ENCODE data around the gene COL18A1.

COL18A1 gene

GRCh38 chr21:45430521-45431501 lies 25.8 kb downstream of the COL18A1 start:
- Histone ChIP-seq H3K79me2 (ENCODE audit: insufficient read depth, low read length) (no peaks in the 10 kb centered on the region), H3K9me3 (ENCODE audit: insufficient read depth, low read length, severe bottlenecking) (no peaks in the 10 kb centered on the region), H3K36me3 (ENCODE audit: insufficient read depth, low read length) (no peaks in the 10 kb centered on the region), H4K20me1 (ENCODE audit: insufficient read depth, low read length) (no peaks in the 10 kb centered on the region; the same call in 1 of the 2 replicates), H2AFZ (ENCODE audit: low read depth, low read length) (no peak overlapping the region), H3K9ac (ENCODE audit: low read depth, low read length) (no peak overlapping the region), H3K27ac (ENCODE audit: low read length) (no peak overlapping the region), H3K4me2 (ENCODE audit: insufficient read depth, low read length) (no peak overlapping the region), H3K4me1 (ENCODE audit: insufficient read depth, low read length) (no peaks in the 10 kb centered on the region), H3K27me3 (ENCODE audit: insufficient read depth, low read length, poor library complexity) (no peaks in the 10 kb centered on the region), H3K4me3 (ENCODE audit: low read depth in 1 of 2, low read length in 2 of 2) (no peak overlapping the region)
- no peak for ATAC-seq (ENCODE audit: insufficient read depth, low read depth)
- no peak for TF ChIP-seq CTCF (IDR thresholded peaks at IDR 0.05; ENCODE audit: borderline replicate concordance, extremely low read depth, low read length, poor library complexity, severe bottlenecking)
- no peak for TF ChIP-seq EZH2 (IDR thresholded peaks at IDR 0.05; ENCODE audit: borderline replicate concordance, low read depth, low read length, severe bottlenecking)
- DNase-seq: no peak

DNA sequence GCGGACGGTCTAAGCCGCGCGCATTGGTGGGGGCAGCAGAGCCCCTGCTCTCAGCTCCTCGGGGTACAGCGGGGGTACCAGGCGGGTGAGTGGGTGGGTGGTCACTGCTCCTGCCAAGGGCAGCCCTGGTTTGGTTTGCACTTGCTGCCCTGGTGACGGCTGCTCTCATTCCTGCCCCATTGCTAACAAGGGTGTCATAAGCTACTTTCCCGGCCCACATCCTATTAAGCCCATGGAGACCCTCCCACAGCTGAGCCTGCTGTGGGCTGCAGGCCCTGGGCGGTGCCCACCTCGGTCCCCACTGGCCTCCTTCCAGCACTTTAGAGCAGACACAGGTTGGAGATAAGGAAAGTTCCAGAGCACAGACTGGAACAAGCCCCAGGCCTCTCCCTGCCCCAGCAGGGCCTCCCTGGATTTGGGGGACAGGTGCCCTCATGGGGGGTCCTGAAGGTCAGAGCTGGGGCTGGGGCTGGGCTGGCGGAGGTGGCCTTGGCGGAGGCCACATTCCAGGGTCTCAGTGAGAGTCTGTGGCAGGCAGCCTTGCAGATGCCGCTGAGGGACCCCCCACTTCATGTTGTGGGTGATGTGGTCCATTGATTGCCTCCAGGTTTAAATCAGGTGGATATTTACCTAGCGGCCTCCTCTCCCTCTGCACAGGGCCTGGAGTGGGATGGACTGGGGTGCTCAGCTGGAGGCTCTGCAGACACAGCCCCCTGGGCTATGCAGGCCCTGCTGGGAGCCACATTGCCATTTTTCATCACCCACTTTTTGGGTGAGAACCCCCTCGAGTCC lies 27.0 kb downstream of the COL18A1 start:
- TF ChIP-seq EZH2 (IDR thresholded peaks at IDR 0.05; ENCODE audit: borderline replicate concordance, low read depth, low read length, severe bottlenecking): no peak
- TF ChIP-seq CTCF (IDR thresholded peaks at IDR 0.05; ENCODE audit: borderline replicate concordance, extremely low read depth, low read length, poor library complexity, severe bottlenecking): no peak
- Histone ChIP-seq H3K27ac (ENCODE audit: low read length) (no peak overlapping the region), H3K9me3 (ENCODE audit: insufficient read depth, low read length, severe bottlenecking) (no peaks in the 10 kb centered on the region), H3K9ac (ENCODE audit: low read depth, low read length) (no peak overlapping the region), H2AFZ (ENCODE audit: low read depth, low read length) (no peak overlapping the region), H3K4me3 (ENCODE audit: low read depth in 1 of 2, low read length in 2 of 2) (no peak overlapping the region), H3K79me2 (ENCODE audit: insufficient read depth, low read length) (no peaks in the 10 kb centered on the region), H3K36me3 (ENCODE audit: insufficient read depth, low read length) (no peaks in the 10 kb centered on the region), H4K20me1 (ENCODE audit: insufficient read depth, low read length) (no peaks in the 10 kb centered on the region; the same call in 1 of the 2 replicates), H3K4me1 (ENCODE audit: insufficient read depth, low read length) (no peaks in the 10 kb centered on the region), H3K27me3 (ENCODE audit: insufficient read depth, low read length, poor library complexity) (no peaks in the 10 kb centered on the region), H3K4me2 (ENCODE audit: insufficient read depth, low read length) (no peak overlapping the region)
- ATAC-seq (ENCODE audit: insufficient read depth, low read depth) (no peak), DNase-seq (no peak)

GRCh38 chr21:45432575-45433255 lies 27.8 kb downstream of the COL18A1 start:
- Histone ChIP-seq H3K4me1 (ENCODE audit: insufficient read depth, low read length) (no peaks in the 10 kb centered on the region), H3K27me3 (ENCODE audit: insufficient read depth, low read length, poor library complexity) (no peaks in the 10 kb centered on the region), H2AFZ (ENCODE audit: low read depth, low read length) (no peak overlapping the region), H3K36me3 (ENCODE audit: insufficient read depth, low read length) (no peaks in the 10 kb centered on the region), H3K4me2 (ENCODE audit: insufficient read depth, low read length) (no peak overlapping the region), H3K9me3 (ENCODE audit: insufficient read depth, low read length, severe bottlenecking) (no peaks in the 10 kb centered on the region), H3K9ac (ENCODE audit: low read depth, low read length) (no peak overlapping the region), H4K20me1 (ENCODE audit: insufficient read depth, low read length) (no peaks in the 10 kb centered on the region; the same call in 1 of the 2 replicates), H3K4me3 (ENCODE audit: low read depth in 1 of 2, low read length in 2 of 2) (no peak overlapping the region), H3K27ac (ENCODE audit: low read length) (no peak overlapping the region), H3K79me2 (ENCODE audit: insufficient read depth, low read length) (no peaks in the 10 kb centered on the region)
- DNase-seq (no peak), ATAC-seq (ENCODE audit: insufficient read depth, low read depth) (no peak)
- no peak for TF ChIP-seq CTCF (IDR thresholded peaks at IDR 0.05; ENCODE audit: borderline replicate concordance, extremely low read depth, low read length, poor library complexity, severe bottlenecking)
- TF ChIP-seq EZH2 (IDR thresholded peaks at IDR 0.05; ENCODE audit: borderline replicate concordance, low read depth, low read length, severe bottlenecking): no peak
